GM23338 (cell line): ENCODE results near the gene COL25A1.

Source experiments
- CTCF ChIP-seq, 2 experiments: fragments of 200-600 bp in 1 of 2; sonication (generic) in 1 of 2; conservative IDR thresholded peaks; 2 replicates each; pipeline versions ENCODE4 v1.5.1 to v1.6.1; 2016 to 2017; ENCODE audit warnings: antibody characterized with exemption in 2 of 2, low read depth in 2 of 2, mild to moderate bottlenecking in 2 of 2, moderate library complexity in 1 of 2
- EZH2 ChIP-seq: fragments of 200-600 bp; sonication (generic); IDR thresholded peaks from one replicate; pipeline ENCODE4 v1.8.0; 2017; ENCODE audit warnings: antibody characterized with exemption, mild to moderate bottlenecking, low read depth; ENCODE audit not compliant: unreplicated experiment
- EZH2phosphoT487 ChIP-seq: fragments of 200-600 bp; sonication (generic); IDR thresholded peaks from one replicate; pipeline ENCODE4 v1.8.1; 2018; ENCODE audit warnings: antibody characterized with exemption; ENCODE audit not compliant: unreplicated experiment
- REST ChIP-seq: IDR thresholded peaks from one replicate; pipeline ENCODE4 v1.6.1; 2018; ENCODE audit warnings: antibody characterized with exemption; ENCODE audit not compliant: unreplicated experiment
- STAT1 ChIP-seq: IDR thresholded peaks from one replicate; pipeline ENCODE4 v1.6.1; 2016; ENCODE audit warnings: antibody characterized with exemption; ENCODE audit not compliant: unreplicated experiment

GRCh38 chr4:108931926-108932325 is 370.5 kb downstream of the COL25A1 start:
- 0 out of 4 replicates have a peak, but pooled peaks of 1 of the 2 experiments have one; percentile 2 for TF ChIP-seq CTCF (conservative IDR thresholded peaks at IDR 0.05; ENCODE audit: low read depth in 2 of 2)
- TF ChIP-seq REST = no peak
- TF ChIP-seq EZH2phosphoT487 = no peak
- TF ChIP-seq EZH2 = no peak
- TF ChIP-seq STAT1 = no peak
